Measurements from ENCODE around the gene C5orf24.
A peak's percentile ranks its signal among the peaks of the same experiment; 100 is the strongest.
"Not testable (repeated sequence)": the region's sequence is repeated elsewhere in the genome, so short reads cannot be mapped to it uniquely, and the experiment has no call there.

C5orf24 gene

GRCh38 chr5:134851307-134851923 lies 5.6 kb downstream of the C5orf24 start:
- Histone ChIP-seq H3K9ac (ENCODE audit: low read length) (no peak overlapping the region), H2AFZ (ENCODE audit: low read length) (no peak overlapping the region), H3K9me3 (replicated peaks; ENCODE audit: insufficient read depth, low read length) (no peaks in the 10 kb centered on the region), H3K9me2 (replicated peaks; ENCODE audit: insufficient read depth, low read length) (no peaks in the 10 kb centered on the region), H3K27ac (ENCODE audit: low read length) (no peak overlapping the region), H3K4me3 (ENCODE audit: low read length) (no peak overlapping the region), H3K79me2 (ENCODE audit: low read length) (peaks cover 62% of the 10 kb centered on the region), H3K4me2 (ENCODE audit: low read depth, low read length) (no peak overlapping the region), H3K27me3 (replicated peaks; ENCODE audit: insufficient read depth, low read length) (no peaks in the 10 kb centered on the region), H3K36me3 (replicated peaks; ENCODE audit: insufficient read depth, low read length) (0 out of 2 replicates have a peak, but pooled peaks cover 5% of the 10 kb centered on the region), H3F3A (ENCODE audit: insufficient read depth, low read length) (peaks cover 3% of the 10 kb centered on the region), H4K20me1 (ENCODE audit: insufficient read depth, low read length) (no peaks in the 10 kb centered on the region), H3K4me1 (ENCODE audit: low read length) (peaks cover 3% of the 10 kb centered on the region; the same call in 1 of the 2 replicates)
- TF ChIP-seq EZH2phosphoT487 (IDR thresholded peaks at IDR 0.05; ENCODE audit: low read length) (no peak), CTCF (IDR thresholded peaks at IDR 0.05; ENCODE audit: low read length) (peak; percentile 55)
- DNase-seq = no peak

GRCh38 chr5:134856465-134856864 lies 10.7 kb downstream of the C5orf24 start:
- not testable (repeated sequence) for H3K9me3 ChIP-seq (replicated peaks; ENCODE audit: insufficient read depth, low read length); H2AFZ ChIP-seq (ENCODE audit: low read length); H3K9me2 ChIP-seq (replicated peaks; ENCODE audit: insufficient read depth, low read length); DNase-seq; H3K4me1 ChIP-seq (ENCODE audit: low read length); H3K27ac ChIP-seq (ENCODE audit: low read length); H3K27me3 ChIP-seq (replicated peaks; ENCODE audit: insufficient read depth, low read length); H3K9ac ChIP-seq (ENCODE audit: low read length); H3K4me2 ChIP-seq (ENCODE audit: low read depth, low read length); H3K4me3 ChIP-seq (ENCODE audit: low read length); H3F3A ChIP-seq (ENCODE audit: insufficient read depth, low read length); H4K20me1 ChIP-seq (ENCODE audit: insufficient read depth, low read length)
- H3K36me3 ChIP-seq (replicated peaks; ENCODE audit: insufficient read depth, low read length) = peaks cover 13% of the 10 kb centered on the region; the same call in 1 of the 2 replicates
- peaks cover 25% of the 10 kb centered on the region for H3K79me2 ChIP-seq (ENCODE audit: low read length)

GRCh38 chr5:134857401-134857800 lies 11.6 kb downstream of the C5orf24 start:
- no peak overlapping the region for H3K4me3 ChIP-seq (ENCODE audit: low read length)
- H3K36me3 ChIP-seq (replicated peaks; ENCODE audit: insufficient read depth, low read length) = peaks cover 13% of the 10 kb centered on the region; the same call in 1 of the 2 replicates
- no peaks in the 10 kb centered on the region for H3K27me3 ChIP-seq (replicated peaks; ENCODE audit: insufficient read depth, low read length)
- H3K9ac ChIP-seq (ENCODE audit: low read length) = no peak overlapping the region
- no peaks in the 10 kb centered on the region; the same call in 1 of the 2 replicates for H4K20me1 ChIP-seq (ENCODE audit: insufficient read depth, low read length)
- no peaks in the 10 kb centered on the region for H3K9me3 ChIP-seq (replicated peaks; ENCODE audit: insufficient read depth, low read length)
- no peak overlapping the region for H3K4me2 ChIP-seq (ENCODE audit: low read depth, low read length)
- no peak for DNase-seq
- no peaks in the 10 kb centered on the region for H3K9me2 ChIP-seq (replicated peaks; ENCODE audit: insufficient read depth, low read length)
- H3K4me1 ChIP-seq (ENCODE audit: low read length) = no peaks in the 10 kb centered on the region
- no peak overlapping the region for H2AFZ ChIP-seq (ENCODE audit: low read length)
- H3F3A ChIP-seq (ENCODE audit: insufficient read depth, low read length) = peaks cover 9% of the 10 kb centered on the region; the same call in 1 of the 2 replicates
- H3K27ac ChIP-seq (ENCODE audit: low read length) = no peak overlapping the region
- peaks cover 17% of the 10 kb centered on the region for H3K79me2 ChIP-seq (ENCODE audit: low read length)
- no peak for TF ChIP-seq EZH2 (optimal IDR thresholded peaks at IDR 0.05; ENCODE audit: low read depth, low read length)
- TF ChIP-seq EZH2phosphoT487 (IDR thresholded peaks at IDR 0.05; ENCODE audit: low read length) = no peak
- no peak for TF ChIP-seq CTCF (IDR thresholded peaks at IDR 0.05; ENCODE audit: low read length)

- H3K4me3 ChIP-seq (ENCODE audit: low read length) = no peak overlapping the region
- no peak for DNase-seq
- no peak overlapping the region for H3K9ac ChIP-seq (ENCODE audit: low read length)
- no peaks in the 10 kb centered on the region for H4K20me1 ChIP-seq (ENCODE audit: insufficient read depth, low read length)
- H3K79me2 ChIP-seq (ENCODE audit: low read length) = no peaks in the 10 kb centered on the region
- no peak overlapping the region for H2AFZ ChIP-seq (ENCODE audit: low read length)
- no peak overlapping the region for H3K4me2 ChIP-seq (ENCODE audit: low read depth, low read length)
- no peaks in the 10 kb centered on the region for H3F3A ChIP-seq (ENCODE audit: insufficient read depth, low read length)
- H3K9me3 ChIP-seq (replicated peaks; ENCODE audit: insufficient read depth, low read length) = no peaks in the 10 kb centered on the region
- H3K9me2 ChIP-seq (replicated peaks; ENCODE audit: insufficient read depth, low read length) = no peaks in the 10 kb centered on the region
- H3K27me3 ChIP-seq (replicated peaks; ENCODE audit: insufficient read depth, low read length) = no peaks in the 10 kb centered on the region
- H3K27ac ChIP-seq (ENCODE audit: low read length) = no peak overlapping the region
- no peaks in the 10 kb centered on the region for H3K4me1 ChIP-seq (ENCODE audit: low read length)
- TF ChIP-seq CTCF (IDR thresholded peaks at IDR 0.05; ENCODE audit: low read length) = no peak
- no peaks in the 10 kb centered on the region for H3K36me3 ChIP-seq (replicated peaks; ENCODE audit: insufficient read depth, low read length)
These were observed 18.9 kb downstream of the C5orf24 start for GRCh38 chr5:134864707-134865106.
